ENCODE results near the gene CAPN12. TPM values are rescaled to one million over a fixed set of nuclear protein-coding genes. Genes with fewer than 3 reads are reported as not detected.

CAPN12 gene
- total RNA-seq, 1 donor from 2014 or later: 27.6 TPM

DNA sequence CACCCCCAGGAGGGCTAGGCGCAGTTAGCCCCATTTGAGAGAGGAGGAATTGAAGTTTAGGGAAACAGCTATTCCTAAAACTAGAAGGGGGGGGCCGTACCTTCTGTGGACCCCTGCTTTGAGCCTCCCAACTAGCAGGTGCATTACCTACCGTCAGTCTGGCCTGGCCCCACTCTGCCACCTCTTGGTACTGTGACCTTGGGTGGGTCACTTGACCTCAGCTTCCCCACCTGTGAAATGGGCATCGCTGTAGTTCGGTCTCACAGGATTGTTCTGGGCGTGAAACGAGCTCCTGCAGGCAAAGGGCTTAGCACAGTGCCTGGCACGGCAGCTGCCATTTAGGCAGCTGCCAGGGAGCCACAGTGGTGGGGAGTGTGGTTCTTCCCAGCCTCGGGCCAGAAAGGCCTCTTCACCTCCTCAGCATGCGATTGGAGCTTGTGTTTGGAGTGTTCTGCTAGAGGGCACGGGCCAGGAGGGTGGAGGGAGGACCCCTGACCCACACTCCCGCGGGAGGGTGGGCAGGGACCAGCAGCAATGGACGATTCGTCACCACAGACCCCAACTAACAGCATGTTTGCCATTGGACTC, 32.0 kb downstream of the CAPN12 start:
- no peak for DNase-seq (ENCODE audit: low spot score)

GRCh38 chr19:38711726-38712153, 32.5 kb downstream of the CAPN12 start:
- DNase-seq (ENCODE audit: low spot score): no peak

DNA sequence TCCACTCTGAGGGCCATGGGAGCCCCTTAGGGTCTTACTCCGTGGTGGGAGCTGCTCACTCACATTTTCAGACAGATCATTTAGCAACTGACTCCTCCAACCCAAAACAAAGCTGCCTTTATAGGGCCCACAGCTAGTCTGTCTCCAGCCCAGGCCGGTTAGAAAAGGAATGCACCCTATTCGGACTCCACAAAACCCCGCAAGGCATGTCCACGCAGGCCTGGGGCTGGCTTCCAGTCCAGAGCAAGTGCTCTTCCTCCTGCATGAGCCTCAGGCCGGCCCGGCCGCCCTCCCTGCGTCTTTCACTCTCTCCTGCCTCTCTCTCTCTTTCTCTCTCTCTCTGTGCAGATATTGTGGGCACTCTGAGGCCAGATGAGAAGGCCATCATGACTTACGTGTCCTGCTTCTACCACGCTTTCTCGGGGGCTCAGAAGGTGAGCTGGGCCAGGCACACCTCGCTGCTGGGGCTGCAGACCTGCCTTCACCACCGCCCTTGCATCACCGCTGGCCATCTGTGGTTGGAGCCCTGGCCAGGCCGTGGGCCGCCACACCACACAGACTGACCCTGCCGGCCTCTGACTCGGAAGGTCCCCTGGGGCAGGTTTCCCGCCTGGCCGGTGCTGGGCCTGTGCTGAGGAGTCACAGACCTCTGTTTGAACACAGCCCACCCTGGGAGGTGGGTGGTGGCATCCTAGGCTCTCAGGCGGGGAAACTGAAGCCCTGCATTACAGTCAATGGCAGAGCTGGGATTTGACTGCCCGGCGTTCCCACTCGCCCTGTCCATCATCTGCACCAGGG, 33.1 kb downstream of the CAPN12 start:
- DNase-seq (ENCODE audit: low spot score): peak; percentile 80

GRCh38 chr19:38710416-38710702, 33.9 kb downstream of the CAPN12 start:
- DNase-seq (ENCODE audit: low spot score): no peak

DNA sequence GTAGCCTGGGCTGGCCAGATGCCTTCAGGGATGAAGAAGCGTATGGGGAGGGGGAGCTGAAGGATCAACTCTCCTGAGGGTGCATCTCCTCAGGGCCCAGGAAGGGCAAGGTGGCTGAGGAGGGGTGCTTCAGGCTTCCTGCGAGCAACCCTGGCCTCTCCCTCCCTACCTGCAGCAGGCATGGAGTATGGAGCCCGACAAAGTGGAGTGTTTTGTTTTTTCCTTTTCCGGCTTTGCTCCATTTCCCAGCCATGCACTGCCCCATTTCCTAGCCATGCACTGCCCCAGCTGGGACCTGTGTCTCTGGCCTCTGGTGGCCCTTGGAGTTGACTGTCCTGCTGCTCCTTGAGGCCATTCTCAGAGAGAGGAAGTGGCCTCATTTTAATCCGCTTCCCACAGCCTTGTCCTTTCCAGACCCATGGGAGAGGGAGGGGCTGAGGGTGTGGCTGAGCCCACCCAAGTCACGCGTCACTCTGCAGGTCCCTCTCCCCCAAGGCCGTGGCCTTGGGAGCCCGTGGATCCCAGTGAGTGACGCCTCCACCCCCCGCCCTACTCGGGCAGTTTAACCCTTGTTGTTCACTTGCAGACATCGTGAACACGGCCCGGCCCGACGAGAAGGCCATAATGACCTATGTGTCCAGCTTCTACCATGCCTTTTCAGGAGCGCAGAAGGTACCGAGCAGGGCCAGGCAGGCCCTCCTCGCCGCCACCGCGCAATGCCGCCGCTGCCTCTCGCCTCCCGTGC, 34.4 kb downstream of the CAPN12 start:
- DNase-seq (ENCODE audit: low spot score): no peak

DNA sequence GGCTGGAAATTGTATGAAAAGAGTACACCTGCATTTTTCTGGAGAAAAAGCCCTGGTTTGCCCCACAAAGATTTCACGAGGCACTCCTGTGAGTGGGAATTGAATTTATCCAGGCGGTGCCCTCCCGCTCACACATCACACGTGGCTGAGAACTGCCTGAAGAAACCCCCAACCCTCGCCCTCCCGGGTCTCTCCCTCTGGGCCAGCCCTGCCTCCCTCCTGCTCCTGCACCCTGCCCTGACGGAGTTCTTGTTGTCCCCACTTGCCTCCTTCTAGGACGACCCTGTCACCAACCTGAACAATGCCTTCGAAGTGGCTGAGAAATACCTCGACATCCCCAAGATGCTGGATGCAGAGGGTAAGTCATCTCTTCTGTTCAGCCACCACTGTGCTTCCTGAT, 35.2 kb downstream of the CAPN12 start:
- no peak for DNase-seq (ENCODE audit: low spot score)

DNA sequence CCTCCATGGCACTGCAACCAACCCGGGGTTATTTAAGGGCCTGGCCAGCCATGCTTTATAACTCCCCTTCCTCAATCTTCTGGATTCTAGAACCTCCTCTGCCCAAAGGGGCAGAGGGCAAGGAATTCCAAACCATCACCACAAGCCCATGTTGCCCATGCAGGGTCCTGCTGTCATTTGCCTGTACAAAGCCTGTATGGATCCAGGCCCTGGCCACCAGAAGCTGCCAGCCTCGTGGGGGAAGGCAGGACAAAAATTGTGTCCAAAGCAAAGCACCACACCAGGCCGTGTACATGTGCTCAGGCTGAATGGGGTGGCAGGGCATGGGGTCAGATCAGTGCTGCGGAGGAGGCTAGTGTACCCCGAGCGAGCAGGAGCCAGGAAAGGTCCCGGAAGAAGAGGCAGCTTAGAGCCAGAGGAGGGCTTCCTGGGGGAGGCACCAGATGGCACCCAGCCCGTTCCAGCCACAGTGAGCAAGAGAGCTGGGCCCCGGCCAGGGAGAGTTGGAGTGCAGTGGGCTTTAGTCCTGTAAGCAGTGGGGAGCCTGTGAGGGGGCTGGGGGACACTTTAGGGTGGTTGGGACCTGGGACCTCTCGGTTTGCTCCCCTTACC, 35.8 kb downstream of the CAPN12 start:
- DNase-seq (ENCODE audit: low spot score): no peak

DNA sequence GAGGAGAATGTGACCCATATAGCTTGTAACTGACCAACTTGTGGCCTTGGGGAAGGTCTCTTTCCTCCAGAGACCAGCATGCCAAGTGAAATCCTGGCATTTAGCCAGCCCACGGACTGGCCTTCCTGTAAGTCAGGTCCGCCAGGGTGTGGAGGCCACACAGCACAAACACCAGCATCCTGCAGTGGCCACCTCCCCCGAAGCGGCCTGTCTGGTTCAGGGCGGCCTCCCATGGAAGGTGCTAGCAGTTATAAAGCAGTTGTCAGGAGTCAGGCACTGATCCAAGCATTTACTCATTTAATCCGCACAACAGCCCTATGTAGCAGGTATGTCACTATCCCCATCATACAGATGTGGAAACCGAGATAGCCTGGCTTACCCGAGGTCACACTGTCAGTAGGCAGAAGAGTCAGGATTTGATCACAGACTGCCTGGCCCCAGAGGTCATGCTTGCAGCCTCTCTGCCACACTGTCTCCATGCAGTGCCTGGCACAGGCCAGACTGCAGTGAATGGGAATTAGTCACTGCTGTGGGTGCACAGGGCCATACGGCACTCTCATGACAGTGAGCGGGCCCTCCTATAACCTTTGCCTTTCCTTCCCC, 36.7 kb downstream of the CAPN12 start:
- DNase-seq (ENCODE audit: low spot score): peak; percentile 81

GRCh38 chr19:38706792-38707511, 37.3 kb downstream of the CAPN12 start:
- DNase-seq (ENCODE audit: low spot score): no peak

DNA sequence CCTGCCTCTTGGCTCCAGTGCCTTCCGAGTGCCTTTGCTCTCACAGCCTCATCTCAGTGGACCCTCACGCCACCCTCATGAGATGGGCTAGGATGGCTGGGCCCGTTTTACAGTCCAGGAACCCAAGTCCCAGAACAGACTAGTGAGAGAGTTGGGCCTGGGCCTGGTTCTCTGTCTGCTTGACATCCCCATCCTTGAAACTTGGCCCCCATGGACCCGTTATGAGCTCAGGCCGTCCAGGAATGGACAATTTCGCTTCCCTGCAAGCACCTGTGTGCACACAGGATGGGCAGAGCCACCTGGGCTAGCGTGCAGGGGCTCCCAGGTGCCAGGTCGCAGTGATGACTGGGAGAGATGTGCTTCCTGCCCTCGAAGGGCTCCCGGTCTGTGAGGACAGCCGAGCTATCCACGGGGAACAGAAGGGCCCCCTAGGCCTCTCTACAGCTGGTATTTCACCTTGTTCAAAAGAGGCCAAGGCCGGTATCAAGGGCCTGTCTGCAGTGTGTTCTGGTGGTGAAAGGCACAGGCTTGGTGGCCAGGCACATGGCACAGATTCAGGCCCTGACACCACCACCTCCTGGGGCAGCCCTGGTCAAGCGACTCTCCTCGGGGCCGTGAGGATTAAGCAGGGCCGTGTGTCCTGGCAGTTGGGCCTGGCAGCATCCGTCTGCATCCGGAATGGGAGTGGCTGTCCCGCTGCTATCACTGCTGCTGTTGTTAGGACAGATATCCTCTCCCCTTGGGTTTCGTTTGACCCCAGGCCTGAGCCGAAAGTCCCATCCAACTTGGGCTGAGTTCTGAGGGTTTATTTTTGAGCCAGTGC, 38.9 kb downstream of the CAPN12 start:
- no peak for DNase-seq (ENCODE audit: low spot score)

DNA sequence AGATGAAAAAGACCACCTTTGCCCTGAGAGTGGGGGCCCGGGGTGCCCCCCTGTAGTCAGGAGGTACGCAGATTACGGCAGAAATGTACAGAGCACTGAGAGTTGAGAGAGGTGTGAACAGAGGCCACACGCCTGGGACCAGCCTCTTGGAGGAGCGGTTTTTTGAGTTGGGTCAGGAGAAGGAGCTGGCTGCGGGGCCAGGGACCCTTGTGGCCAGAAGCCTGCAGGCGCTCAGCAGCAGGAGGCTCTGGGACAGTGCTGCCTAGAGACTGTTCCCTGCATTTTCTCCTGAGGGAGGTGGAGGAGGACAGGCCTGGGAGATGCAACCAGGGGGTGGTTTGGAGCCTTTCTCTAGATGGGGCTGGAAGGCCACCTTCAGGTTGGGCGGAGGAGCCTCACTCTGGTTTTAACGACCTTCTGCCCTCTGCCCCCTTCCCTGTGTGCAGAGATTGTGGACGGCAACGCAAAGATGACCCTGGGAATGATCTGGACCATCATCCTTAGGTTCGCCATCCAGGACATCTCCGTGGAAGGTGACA, 39.7 kb downstream of the CAPN12 start:
- no peak for DNase-seq (ENCODE audit: low spot score)

DNA sequence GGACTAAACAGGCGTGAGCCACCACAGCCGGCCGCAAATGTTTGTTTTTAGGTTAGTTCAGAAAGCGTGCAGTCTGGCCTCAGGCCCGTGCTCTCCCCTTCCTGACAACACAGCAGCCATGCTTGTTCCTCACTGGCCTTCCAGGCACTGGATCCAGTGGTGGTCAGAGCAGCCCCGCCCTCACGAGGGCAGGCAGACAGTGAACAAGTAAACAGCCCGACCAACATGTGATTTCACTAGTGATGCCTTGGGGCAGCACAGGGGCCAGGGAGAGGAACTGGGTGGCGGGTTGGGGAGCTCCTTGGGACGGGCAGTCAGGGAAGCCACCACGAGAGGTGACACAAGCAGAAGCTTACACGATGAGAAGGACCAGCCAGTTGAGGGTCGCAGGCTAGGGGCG, 40.8 kb downstream of the CAPN12 start:
- no peak for DNase-seq (ENCODE audit: low spot score)

DNA sequence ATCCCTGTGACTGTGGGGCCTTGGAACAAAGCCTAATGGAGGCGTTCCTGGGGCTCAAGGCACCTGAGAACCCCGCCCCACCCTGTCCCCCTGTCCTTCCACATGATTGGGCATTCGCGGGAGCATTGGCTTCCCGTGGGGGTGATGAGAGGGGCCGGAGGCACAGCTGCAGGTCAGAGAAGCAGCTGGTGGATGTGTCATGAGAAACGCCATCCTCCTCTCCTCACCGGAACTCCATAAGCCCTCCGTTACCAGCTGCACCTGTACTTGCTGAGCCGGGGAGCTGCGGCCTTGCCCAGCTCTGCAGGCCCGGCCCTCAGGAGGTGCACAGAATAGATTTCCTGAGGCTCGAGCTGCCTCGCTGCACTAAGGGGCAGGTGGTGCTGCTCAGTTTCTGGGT, 42.0 kb downstream of the CAPN12 start:
- DNase-seq (ENCODE audit: low spot score): no peak

DNA sequence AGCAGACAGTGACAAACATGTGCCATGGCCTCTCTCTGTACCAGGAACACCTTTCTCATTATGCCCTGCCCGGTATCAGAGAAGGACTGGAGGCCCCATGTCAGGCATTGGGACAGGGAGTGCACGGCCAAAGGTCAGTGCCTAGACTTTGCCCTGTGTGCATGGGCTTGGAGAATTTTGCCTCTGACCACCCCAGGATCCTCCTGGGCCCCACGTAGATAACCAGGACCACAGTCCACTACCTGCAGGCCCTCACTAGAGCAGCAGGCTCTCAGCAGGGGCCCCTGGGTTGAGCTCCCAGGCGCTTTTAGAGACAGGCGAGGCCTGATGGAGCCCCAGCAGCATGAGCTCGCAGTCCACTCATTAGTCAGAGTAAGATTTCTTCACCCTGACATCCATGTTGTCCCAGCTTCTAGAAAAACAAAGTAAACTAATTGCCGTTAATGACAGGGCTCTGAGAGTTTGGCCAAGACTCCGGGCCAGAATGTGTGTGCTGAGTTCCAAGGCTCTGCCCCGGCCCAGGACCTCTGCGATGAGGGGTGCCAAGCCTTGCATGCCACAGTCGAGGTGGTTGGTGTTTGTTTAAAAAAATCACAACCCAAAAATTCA, 42.7 kb downstream of the CAPN12 start:
- no peak for DNase-seq (ENCODE audit: low spot score)

DNA sequence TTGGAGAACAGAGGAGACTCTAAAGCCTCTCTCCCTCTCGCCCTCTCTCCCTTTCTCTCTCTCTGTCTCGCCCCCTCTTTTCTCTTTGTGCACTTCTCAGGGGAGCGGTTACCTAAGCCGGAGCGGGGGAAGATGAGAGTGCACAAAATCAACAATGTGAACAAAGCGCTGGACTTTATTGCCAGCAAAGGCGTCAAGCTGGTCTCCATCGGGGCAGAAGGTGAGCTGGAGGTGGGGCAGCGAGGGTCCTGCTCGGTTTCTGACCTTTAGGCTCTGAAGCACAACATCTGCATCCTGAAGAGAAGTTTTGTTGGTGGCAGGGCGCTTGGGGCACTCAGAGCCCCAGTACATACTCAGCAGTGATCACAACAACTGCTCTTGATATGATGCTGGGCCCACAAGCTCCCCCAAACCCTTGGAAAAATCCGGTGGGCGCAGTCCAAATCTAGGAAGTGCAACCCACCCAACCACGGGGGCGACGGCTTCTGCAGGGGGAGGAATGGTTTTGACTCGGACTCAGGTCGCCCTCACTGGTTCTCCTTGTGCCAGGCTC, 43.3 kb downstream of the CAPN12 start:
- no peak for DNase-seq (ENCODE audit: low spot score)

- DNase-seq (ENCODE audit: low spot score): no peak
These were observed 43.8 kb downstream of the CAPN12 start for GRCh38 chr19:38700350-38700901.

DNA sequence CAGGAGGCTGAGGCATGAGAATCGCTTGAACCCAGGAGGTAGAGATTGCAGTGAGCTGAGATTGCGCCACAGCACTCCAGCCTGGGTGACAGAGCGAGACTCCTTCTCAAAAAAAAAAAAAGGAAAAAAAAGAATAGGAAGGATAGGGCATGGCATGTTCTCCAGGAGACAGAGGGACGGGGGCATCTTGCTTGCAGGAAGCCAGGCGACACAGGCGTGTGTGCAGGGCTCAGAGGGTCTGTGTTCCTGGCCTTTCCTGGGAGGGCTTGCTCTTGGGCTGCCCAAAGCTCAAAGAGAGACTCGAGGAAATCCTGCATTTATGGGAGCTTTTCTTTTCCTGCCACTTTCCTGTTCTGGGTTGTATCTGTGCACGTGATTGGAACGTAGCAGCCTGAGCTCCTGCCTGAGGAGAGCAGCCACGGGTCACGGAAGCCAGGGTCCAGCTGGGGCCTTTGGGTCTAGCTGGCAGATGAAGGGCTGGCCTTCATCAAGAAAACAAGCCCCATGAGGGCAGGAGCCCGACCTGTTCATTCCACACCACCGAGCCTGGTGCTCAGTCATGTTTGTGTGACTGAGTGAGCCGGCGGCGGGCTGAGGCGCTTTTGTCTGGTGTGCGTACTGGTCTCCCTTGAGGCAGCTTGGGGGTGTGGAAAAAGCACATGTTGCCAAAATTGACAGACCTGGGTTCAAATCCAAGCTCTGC, 44.5 kb downstream of the CAPN12 start:
- DNase-seq (ENCODE audit: low spot score): no peak

GRCh38 chr19:38699027-38699346, 45.3 kb downstream of the CAPN12 start:
- DNase-seq (ENCODE audit: low spot score): no peak
